VCaP (cell line): ENCODE results near the gene CPLX4.
A peak's percentile ranks its signal among the peaks of the same experiment; 100 is the strongest.

ENCODE experiments used
- H3K27ac ChIP-seq: fragments of 450-650 bp; 2 replicates; pipeline ENCODE4 v1.5.1; 2017
- CTCF ChIP-seq: fragments of 450-650 bp; conservative IDR thresholded peaks from 2 replicates; pipeline ENCODE4 v1.5.1; 2017; ENCODE audit warnings: mild to moderate bottlenecking, moderate library complexity

The CPLX4 gene

GRCh38 chr18:59308248-59308937, 10.1 kb downstream of the CPLX4 start:
- peak; percentile 94 for TF ChIP-seq CTCF
- H3K27ac ChIP-seq, result no peak overlapping the region

- TF ChIP-seq CTCF, result no peak
Observed at GRCh38 chr18:59306640-59307039, 11.8 kb downstream of the CPLX4 start.

GRCh38 chr18:59305295-59305694, 13.2 kb downstream of the CPLX4 start:
- no peak for TF ChIP-seq CTCF
- H3K27ac ChIP-seq, result no peak overlapping the region

More at GRCh38 chr18:59306640-59307039, 11.8 kb downstream of the CPLX4 start:
- no peak overlapping the region for H3K27ac ChIP-seq

GRCh38 chr18:59303656-59304195, 14.7 kb downstream of the CPLX4 start:
- no peak overlapping the region for H3K27ac ChIP-seq
- no peak for TF ChIP-seq CTCF

GRCh38 chr18:59303006-59303405, 15.4 kb downstream of the CPLX4 start:
- H3K27ac ChIP-seq, result no peak overlapping the region
- no peak for TF ChIP-seq CTCF

- no peak overlapping the region for H3K27ac ChIP-seq
- TF ChIP-seq CTCF, result no peak
Observed at GRCh38 chr18:59301929-59302328, 16.5 kb downstream of the CPLX4 start.

GRCh38 chr18:59300676-59301285, 17.7 kb downstream of the CPLX4 start:
- no peak overlapping the region for H3K27ac ChIP-seq
- TF ChIP-seq CTCF, result no peak
